K562 treated with DMSO at 1 percent for 48 hours (cell line): ENCODE measurements around the gene LOX. TPM values are rescaled to one million over a fixed set of nuclear protein-coding genes. Genes with fewer than 3 reads are reported as not detected.

Experiments
- total RNA-seq: library from RNA; unstranded; fragments of 300-600 nt; gene quantifications from 2 replicates; pipeline ENCODE4 v1.2.3, GENCODE V29; 2022; ENCODE audit warnings: low replicate concordance; ENCODE audit errors: extremely low read depth

The LOX gene
- total RNA-seq, result not detected in 2 replicates

GRCh38 chr5:122078116-122079110, at the start of gene LOX:
LOX (minus strand) TSS chr5:122078259; CDS start chr5:122077985, 274 bp downstream.

Other genes with a start within 250 kb of the LOX start
- not detected in 2 replicates for gene FTMT, start 226.4 kb downstream of the LOX start, total RNA-seq
- gene SRFBP1, start 116.3 kb downstream of the LOX start, total RNA-seq, result not detected in 2 replicates
- gene ZNF474, start 51.3 kb upstream of the LOX start, total RNA-seq, result not detected in 2 replicates
- not detected in 2 replicates for gene SNCAIP, start 234.0 kb upstream of the LOX start, total RNA-seq